HEK293T (cell line): ENCODE data around the gene ARVCF.

Experiments
- BHLHE40 ChIP-seq: fragments of 450-650 bp; IDR thresholded peaks from 2 replicates; pipeline ENCODE4 v1.6.1; 2016; ENCODE audit warnings: mild to moderate bottlenecking, moderate library complexity, borderline replicate concordance
- CTBP1 ChIP-seq: fragments of 450-650 bp; IDR thresholded peaks from 2 replicates; pipeline ENCODE4 v1.6.1; 2016; ENCODE audit warnings: borderline replicate concordance
- FOXK2 ChIP-seq: fragments of 450-650 bp; IDR thresholded peaks from 2 replicates; pipeline ENCODE4 v1.6.1; 2016; ENCODE audit warnings: mild to moderate bottlenecking
- FOXM1 ChIP-seq: fragments of 450-650 bp; IDR thresholded peaks from 2 replicates; pipeline ENCODE4 v1.6.1; 2017; ENCODE audit warnings: mild to moderate bottlenecking, borderline replicate concordance
- LEF1 ChIP-seq: fragments of 450-650 bp; IDR thresholded peaks from 2 replicates; pipeline ENCODE4 v1.6.1; 2017; ENCODE audit warnings: mild to moderate bottlenecking, borderline replicate concordance
- PKNOX1 ChIP-seq: fragments of 450-650 bp; IDR thresholded peaks from 2 replicates; pipeline ENCODE4 v1.6.1; 2016
- SP1 ChIP-seq: fragments of 450-650 bp; IDR thresholded peaks from 2 replicates; pipeline ENCODE4 v1.6.1; 2017
- TARDBP ChIP-seq: fragments of 450-650 bp; IDR thresholded peaks from 2 replicates; pipeline ENCODE4 v1.6.1; 2016
- ZNF384 ChIP-seq: fragments of 450-650 bp; IDR thresholded peaks from 2 replicates; pipeline ENCODE4 v1.6.1; 2016

- TF ChIP-seq CTBP1 = no peak
- TF ChIP-seq BHLHE40 = no peak
- no peak for TF ChIP-seq ZNF384
- no peak for TF ChIP-seq LEF1
- no peak for TF ChIP-seq SP1
- TF ChIP-seq TARDBP = no peak
- no peak for TF ChIP-seq FOXK2
- no peak for TF ChIP-seq PKNOX1
- TF ChIP-seq FOXM1 = no peak
Measured at GRCh38 chr22:20025401-20026203, 9.0 kb upstream of the ARVCF start.
